ENCODE data around the gene C1orf216. TPM values are rescaled to one million over a fixed set of nuclear protein-coding genes. Genes with fewer than 3 reads are reported as not detected.

C1orf216 gene
- total and polyA plus RNA-seq, 2 of the 8 experiments (the other 6 are each of a cell fraction or from before 2014, with no cell fraction given), result 7.5 to 10.8 TPM

- H3K4me3 ChIP-seq (ENCODE audit: extremely low read depth in 1 of 4, insufficient read depth in 2 of 4, low read depth in 3 of 4, low read length in 4 of 4), result no peak overlapping the region
- H3K27ac ChIP-seq (ENCODE audit: low read depth, low read length), result no peak overlapping the region
- no peak for FAIRE-seq
- H3K9me3 ChIP-seq (ENCODE audit: insufficient read depth in 2 of 2, low read depth in 1 of 2, low read length in 1 of 2), result no peaks in the 10 kb centered on the region
- no peak overlapping the region for H3K4me2 ChIP-seq (ENCODE audit: insufficient read depth in 1 of 2, low read depth in 2 of 2, low read length in 2 of 2)
- H3K18ac ChIP-seq (ENCODE audit: extremely low read depth, low read length), result no peak overlapping the region
- no peak overlapping the region for H3K23ac ChIP-seq (ENCODE audit: insufficient read length)
- H2BK15ac ChIP-seq (ENCODE audit: low read length), result no peak overlapping the region
- no peak overlapping the region for H2AK5ac ChIP-seq (ENCODE audit: low read depth, low read length)
- H3K9ac ChIP-seq (replicated peaks in 1 of 4; ENCODE audit: extremely low read depth in 1 of 4, low read depth in 3 of 4, low read length in 3 of 4), result no peak overlapping the region; a peak in 1 of 7 replicates
- no peak overlapping the region for H3K56ac ChIP-seq (replicated peaks; ENCODE audit: insufficient read length, low read depth, low read length)
- TF ChIP-seq BACH1 (IDR thresholded peaks at IDR 0.05; ENCODE audit: low read length) (no peak), CHD2 (IDR thresholded peaks at IDR 0.05; ENCODE audit: low read length) (no peak), RFX5 (IDR thresholded peaks at IDR 0.05; ENCODE audit: borderline replicate concordance, low read depth, low read length) (no peak), EZH2 (IDR thresholded peaks at IDR 0.05; ENCODE audit: low read depth, low read length, severe bottlenecking) (no peak)
- 90% methylated on average over 10 of the region's 10 CpGs; no CpG with 5 or more reads in 1 of the 2 experiments for WGBS, 2 experiments (ENCODE audit: extremely low coverage in 1 of 2, insufficient coverage in 1 of 2, insufficient read length in 1 of 2, insufficient replicate concordance in 2 of 2, low coverage in 1 of 2, low lambda C conversion rate in 2 of 2, missing lambda C conversion rate in 1 of 2)
- no peak for DNase-seq (ENCODE audit: low read depth in 1 of 2, low spot score in 2 of 2)
- no peak overlapping the region for H2BK120ac ChIP-seq (replicated peaks; ENCODE audit: low read depth, low read length)
- no peaks in the 10 kb centered on the region for H4K20me1 ChIP-seq (replicated peaks in 1 of 2; ENCODE audit: control insufficient read depth in 1 of 2, insufficient read depth in 2 of 2, low read length in 2 of 2)
- H2BK12ac ChIP-seq (ENCODE audit: low read depth, low read length), result no peak overlapping the region
- H3K14ac ChIP-seq (ENCODE audit: insufficient read length), result no peak overlapping the region
- no peaks in the 10 kb centered on the region for H3K23me2 ChIP-seq (ENCODE audit: low read depth, low read length)
- no peak overlapping the region for H3K4ac ChIP-seq (replicated peaks; ENCODE audit: insufficient read length, low read depth, low read length)
- H2BK5ac ChIP-seq (ENCODE audit: low read depth, low read length), result no peak overlapping the region
- no peak overlapping the region for H4K5ac ChIP-seq (ENCODE audit: insufficient read length, low read depth, low read length)
- POLR2A ChIA-PET (ENCODE audit: partially characterized antibody), result interaction anchor here (0.7 to 2.5 kb wide), 4 partner anchors 10 to 158 kb away, joined by 3 to 10 read pairs (median 4); partner anchors contain the start of gene CLSPN
- H3K4me1 ChIP-seq (replicated peaks in 1 of 4; ENCODE audit: control insufficient read depth in 3 of 4, insufficient read depth in 4 of 4, low read length in 3 of 4), result peaks cover 0 to 6% (median 3%) of the 10 kb centered on the region in 4 experiments; a peak in 4 of 7 replicates
- H2BK20ac ChIP-seq (ENCODE audit: low read length), result no peak overlapping the region
- no peaks in the 10 kb centered on the region for H3K27me3 ChIP-seq (replicated peaks in 1 of 4; ENCODE audit: control insufficient read depth in 3 of 4, extremely low read depth in 1 of 4, insufficient read depth in 3 of 4, low read length in 3 of 4)
- H2AFZ ChIP-seq (ENCODE audit: low read length), result no peak overlapping the region
- H4K91ac ChIP-seq (replicated peaks; ENCODE audit: insufficient read length, low read length), result no peak overlapping the region
- no peaks in the 10 kb centered on the region for H3K79me1 ChIP-seq (ENCODE audit: low read depth, low read length)
- CTCF ChIA-PET (ENCODE audit: partially characterized antibody), result interaction anchor here (0.6 to 10.2 kb wide), 19 partner anchors 11 to 274 kb away, joined by 3 to 122 read pairs (median 4); partner anchors contain the start of genes AGO1, C1orf216, KIAA0319L and NCDN
- H4K8ac ChIP-seq (ENCODE audit: extremely low read depth, insufficient read depth, low read length), result no peak overlapping the region
- H3K79me2 ChIP-seq (ENCODE audit: control insufficient read depth in 1 of 2, insufficient read depth in 2 of 2, low read length in 2 of 2), result no peaks in the 10 kb centered on the region
- no peaks in the 10 kb centered on the region for H3K36me3 ChIP-seq (ENCODE audit: control insufficient read depth in 2 of 4, insufficient read depth in 4 of 4, low read length in 3 of 4)
Observed at GRCh38 chr1:35725596-35725995, 6.9 kb upstream of the C1orf216 start.
